GM19438 (cell line): Measurements from ENCODE around the gene UQCR11.

ENCODE experiments used
- ATAC-seq: cut with Tn5 transposase; IDR thresholded peaks from one replicate; pipeline ENCODE4 v1.9.1; 2021; ENCODE audit warnings: low read depth; ENCODE audit not compliant: unreplicated experiment

The UQCR11 gene

DNA sequence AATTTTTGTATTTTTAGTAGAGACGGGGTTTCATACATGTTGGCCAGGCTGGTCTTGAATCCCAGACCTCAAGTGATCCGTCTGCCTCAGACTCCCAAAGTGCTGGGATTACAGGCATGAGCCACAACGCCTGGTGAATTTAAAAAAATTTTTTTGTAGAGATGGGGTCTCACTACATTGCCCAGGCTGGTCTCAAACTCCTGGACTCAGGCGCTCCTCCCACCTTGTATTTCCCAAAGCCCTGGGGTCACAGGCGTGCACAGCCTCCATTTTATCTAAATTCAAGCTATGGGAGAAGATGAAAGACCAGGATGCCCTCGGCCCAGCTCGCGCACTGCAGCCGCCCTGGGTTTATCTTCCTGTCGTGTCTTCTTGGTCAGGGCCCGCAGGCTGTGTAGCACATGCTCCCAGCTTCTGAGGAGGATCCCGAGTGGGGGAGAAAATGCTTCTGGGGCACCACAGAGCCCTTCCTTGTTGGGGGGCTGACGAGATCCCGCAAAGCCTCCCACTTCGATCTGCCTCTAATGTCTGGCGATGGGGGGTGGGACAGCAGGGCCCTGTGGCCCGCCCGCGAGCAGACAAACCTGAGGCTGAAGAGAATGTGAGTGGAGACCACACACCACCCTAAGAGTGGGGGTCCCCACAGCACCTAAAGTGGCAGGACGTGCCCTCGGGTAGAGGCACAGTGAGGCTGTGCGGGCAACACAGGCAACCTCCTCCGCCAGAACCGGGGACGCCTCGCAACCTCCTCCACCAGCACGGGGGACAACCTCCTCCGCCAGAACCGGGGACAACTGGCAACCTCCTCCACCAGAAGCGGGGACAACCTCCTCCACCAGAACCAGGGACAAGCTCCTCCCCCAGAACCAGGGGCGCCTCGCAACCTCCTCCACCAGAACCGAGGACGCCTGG lies 31.3 kb upstream of the UQCR11 start:
- no peak for ATAC-seq

GRCh38 chr19:1634938-1635243 lies 29.6 kb upstream of the UQCR11 start:
- ATAC-seq, result no peak

DNA sequence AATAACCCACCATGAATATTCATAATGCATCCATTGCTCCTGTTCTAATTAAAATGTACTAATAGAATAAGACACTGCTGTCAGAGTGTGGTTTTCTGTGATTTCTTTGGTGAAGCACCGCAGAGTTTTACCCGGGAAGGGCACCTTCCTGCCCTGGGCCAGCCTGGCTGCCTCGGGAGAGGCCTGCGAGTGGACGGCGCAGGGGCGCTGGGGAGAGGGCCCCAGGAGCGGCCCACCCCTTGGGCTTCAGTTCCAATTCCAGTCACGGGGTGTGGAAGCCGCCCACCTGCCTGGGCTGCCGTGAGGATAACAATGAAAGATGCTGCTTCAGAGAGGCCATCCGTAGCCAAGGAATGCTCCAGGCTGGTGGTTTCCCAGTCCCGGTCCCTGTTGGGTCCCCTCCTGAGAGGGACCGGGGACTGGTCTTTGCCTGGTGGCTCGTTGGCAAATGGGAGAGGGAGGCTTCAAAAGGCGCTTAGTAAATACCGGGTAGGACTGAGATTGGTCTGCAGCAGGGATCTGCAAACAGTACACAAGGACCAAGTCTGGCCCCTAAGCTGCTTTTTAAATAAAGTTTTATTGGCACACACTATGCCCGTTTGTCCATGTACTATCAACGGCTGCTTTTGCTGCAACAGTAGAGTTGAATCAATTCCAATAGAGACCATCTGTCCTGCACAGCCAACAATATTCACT lies 29.1 kb upstream of the UQCR11 start:
- no peak for ATAC-seq

DNA sequence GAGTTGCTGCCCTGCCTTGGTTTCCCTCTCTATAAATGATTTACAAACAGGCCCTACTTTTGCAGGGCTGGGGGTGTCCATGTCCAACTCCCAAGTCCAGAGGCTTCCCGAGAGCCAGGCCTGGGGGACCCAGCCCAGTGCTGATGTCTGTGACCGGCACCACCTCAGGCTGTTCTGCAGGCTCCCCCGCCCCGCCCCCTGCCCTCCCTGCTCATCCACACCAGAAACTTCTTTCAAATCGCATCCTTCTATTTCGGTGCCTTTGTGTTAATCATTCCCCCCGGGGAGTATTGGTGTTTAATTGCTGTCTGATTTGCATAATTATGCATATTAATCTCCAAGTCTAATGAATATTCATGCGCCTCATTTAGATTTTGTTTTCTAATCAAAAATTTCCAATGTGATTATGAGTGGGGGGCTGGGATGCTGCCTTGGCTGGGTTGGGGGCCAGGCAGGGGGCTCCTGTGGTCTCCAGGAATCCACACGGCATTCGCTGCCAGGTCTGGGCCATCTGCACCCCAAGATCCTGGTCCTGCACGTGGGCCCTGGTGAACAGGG lies 28.1 kb upstream of the UQCR11 start:
- no peak for ATAC-seq

- ATAC-seq, result no peak
Observed at GRCh38 chr19:1632462-1633268, 27.4 kb upstream of the UQCR11 start.

DNA sequence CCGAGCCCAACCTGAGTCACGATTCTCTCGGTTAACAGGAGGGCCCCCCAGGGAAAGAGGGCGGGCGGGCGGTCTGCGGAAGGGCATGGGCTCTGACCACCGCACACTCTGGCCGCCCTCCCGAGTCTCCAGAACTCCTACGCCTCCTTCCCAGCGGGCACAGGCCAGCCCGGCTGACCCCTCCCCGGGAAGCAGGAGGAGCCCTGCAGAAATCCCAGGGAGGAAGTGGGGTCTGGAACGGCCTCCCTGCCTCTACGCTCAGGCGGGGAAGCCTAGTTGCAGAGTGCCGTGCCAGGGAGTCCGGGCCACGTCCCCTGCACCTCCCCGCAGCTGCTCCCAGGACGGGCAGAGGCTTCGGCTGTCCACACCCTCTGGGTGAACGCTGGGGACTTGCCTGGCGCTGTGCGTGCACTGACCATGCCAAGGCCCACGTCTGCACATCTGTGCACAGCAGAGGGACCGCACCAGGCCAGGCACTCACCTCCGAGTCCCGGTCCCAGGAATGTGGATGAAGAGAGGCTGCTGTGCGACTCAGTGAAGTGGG lies 26.4 kb upstream of the UQCR11 start:
- no peak for ATAC-seq

DNA sequence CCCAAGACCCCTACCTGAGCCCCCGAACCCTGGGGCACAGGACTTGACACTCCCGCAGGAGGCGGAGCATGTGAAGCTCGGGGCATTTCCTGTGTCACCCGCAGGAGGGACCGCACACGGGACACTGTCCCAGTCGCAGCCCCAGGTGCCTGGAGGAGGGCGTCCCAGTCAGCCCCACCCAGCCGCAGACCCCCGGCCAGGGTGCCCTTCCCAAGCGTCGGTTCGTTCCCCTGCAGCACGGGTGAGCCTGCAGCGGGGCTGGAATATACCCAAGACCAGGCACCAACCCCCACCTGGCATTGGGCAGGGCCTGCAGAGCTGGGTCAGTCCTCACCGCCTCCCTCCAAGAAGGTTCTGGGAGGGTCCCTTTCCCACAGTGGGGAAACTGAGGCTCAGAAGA lies 25.5 kb upstream of the UQCR11 start:
- no peak for ATAC-seq

DNA sequence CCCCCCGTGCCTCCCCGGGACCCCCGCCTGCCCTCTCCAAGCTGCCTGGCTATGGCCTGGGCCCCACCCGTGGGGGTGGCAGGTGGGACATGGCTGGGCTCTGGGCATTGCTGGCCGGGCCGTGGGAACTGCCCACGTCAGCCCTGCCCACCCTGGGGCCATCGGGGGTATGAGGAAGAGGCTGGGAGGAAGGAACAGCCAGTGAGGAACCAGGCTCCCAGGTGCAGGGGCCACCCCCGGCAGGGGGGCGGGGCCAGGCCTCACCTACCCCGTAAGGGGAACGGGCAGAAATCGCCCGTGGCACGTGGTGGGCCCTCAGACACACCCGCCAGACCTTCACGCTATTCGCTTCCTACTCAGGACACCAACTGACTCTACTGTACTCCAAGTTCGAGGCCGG lies 24.8 kb upstream of the UQCR11 start:
- no peak for ATAC-seq

- ATAC-seq, result no peak
Observed at GRCh38 chr19:1629256-1629808, 24.1 kb upstream of the UQCR11 start.

DNA sequence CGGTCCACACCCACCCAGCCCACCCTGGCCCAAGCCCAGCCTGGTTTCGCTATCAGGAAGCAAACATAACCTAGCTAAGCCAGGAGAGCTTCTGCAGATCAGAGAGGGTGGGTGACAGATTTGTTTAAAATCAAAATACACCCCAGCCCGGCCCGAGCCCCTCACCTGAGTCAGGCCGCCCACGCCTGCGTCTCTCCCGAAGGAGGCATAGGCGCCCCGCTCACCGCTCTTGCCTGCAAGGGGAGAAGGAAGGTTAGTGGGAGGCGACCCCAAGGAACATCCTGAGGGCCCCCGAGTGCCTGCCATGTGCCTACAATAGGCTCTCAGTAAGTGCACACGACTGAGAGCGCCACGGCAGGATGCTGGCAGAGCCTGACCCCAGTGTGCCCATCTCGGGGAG lies 21.9 kb upstream of the UQCR11 start:
- ATAC-seq, result no peak

DNA sequence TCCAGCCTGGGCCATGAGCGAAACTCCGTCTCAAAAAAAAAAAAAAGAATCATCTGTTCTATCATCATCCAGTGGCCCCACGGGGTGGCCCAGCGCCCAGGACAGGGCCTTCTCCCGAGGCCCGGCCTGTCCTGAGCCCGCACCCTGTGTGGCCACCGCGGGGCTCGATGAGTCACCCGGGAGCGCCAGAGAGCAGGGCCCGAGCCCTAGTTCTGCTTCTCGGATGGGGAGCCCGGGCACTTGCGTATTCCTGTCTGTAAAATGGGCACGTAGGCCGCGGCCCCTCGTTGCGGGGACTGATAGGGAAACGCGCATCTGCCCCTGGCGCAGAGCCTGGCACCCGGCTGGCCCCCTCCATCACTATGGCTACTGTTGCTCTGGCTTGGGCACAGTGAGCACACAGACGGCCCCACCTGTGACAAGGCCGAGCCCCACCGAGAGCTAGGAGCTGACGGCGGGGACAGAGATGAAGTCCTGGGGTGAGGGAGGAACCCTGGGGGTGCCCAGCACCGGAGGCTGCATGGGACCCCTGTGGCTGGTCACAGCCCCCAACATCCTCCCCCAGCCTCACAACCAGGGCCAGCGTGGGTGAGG lies 21.3 kb upstream of the UQCR11 start:
- no peak for ATAC-seq

- ATAC-seq, result no peak
Observed at GRCh38 chr19:1624458-1624857, 19.2 kb upstream of the UQCR11 start.

GRCh38 chr19:1622541-1622940 lies 17.3 kb upstream of the UQCR11 start:
- ATAC-seq, result no peak

DNA sequence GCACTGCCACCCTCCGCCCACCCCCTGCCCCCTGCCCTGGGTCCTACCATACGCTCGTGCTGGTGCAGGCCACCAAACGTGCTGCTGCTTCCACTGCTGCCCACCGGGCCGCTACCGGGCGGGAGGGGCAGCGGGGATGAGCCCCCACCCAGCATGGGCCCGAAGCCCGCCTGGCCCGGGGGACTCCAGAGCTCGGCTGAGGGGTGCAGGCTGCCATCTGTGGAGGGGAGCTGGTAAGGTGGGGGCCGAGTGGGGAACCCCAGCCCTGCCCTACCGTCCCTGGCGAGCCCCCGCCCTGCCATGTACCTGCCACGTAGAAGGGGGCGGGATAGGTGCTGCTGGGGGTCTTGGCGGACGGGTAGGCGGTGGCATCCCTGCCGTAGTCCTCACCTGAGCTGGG lies 16.7 kb upstream of the UQCR11 start:
- ATAC-seq, result no peak

DNA sequence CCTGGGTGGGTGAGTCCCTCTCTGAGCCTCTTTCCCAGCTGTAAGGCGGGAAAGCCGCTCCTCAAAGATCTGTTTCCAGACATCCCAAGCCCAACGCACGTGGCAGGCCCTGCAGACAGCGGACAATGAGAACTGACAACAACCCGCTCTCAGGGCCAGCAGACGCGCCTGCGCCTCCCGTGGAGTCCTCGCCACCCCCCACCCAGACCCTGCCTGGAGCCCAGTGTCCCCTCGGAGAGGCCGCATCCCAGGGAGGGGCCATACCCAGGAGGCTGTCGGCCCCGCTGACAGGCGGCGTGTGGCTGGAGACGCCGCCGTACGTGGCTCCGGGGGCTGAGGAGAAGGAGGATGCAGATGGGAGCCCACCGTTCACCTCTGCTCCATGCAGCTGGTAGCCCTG lies 16.3 kb upstream of the UQCR11 start:
- ATAC-seq, result no peak

DNA sequence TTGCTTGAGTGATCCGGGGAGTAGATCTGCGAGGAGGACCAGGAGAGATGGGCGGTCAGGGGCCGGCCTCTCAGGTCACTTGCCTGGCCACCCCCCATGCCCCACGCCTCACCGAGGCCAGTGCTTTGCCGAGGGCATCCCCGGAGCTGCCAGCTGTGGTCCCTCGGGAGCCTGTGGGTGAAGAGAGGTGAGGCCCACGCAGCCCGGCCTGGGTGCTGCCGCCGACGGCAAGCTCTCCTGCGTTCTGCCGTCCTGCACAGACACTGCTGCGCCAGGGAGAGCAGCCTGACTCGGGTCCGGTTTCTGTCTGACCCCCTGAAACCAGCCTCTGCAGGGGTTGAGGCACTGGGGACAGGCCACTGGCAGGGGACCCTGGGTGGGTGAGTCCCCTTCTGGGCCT lies 15.8 kb upstream of the UQCR11 start:
- no peak for ATAC-seq

DNA sequence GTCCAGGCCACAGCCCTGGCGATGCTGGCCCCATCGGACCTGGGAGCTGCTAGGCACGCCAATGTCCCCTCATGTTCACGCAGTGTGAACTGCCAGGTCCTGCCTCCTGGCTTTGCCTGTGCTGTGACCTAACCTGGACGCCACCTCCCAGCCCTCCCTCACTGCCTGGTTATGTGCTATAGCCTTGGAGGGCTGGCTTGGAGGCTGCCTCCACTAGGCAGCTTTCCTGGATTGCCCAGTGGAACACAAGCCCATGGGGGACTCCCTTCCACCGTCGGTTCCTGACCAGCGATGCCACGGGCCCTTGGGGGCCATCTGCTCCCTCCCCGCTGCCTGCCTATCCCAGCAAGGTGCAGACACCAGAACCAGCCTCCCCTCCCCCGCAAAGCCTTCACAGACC lies 15.2 kb upstream of the UQCR11 start:
- ATAC-seq, result no peak

DNA sequence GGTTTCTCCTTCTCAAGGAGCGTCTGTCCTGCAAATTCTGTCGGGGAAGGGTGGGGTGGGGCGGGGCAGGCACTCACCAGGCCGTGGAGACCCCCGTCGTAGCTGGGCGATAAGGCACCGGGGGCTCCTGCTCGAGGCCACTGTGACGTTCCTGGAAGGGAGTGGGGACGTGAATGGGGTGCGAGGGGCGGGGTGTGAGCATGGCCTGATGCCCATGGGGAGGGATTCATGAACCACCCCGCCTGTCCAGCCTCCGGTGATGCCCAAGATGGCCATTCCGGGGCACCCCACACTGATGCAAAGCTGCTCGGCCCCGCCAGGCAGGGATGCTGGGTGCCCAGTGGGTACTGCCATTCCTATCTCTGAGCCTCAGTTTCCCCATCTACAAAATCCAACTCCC lies 14.4 kb upstream of the UQCR11 start:
- ATAC-seq, result no peak

- no peak for ATAC-seq
Observed at GRCh38 chr19:1619094-1619439, 13.8 kb upstream of the UQCR11 start.
